NT2/D1 (cell line): ENCODE data around the gene SPSB2.

Experiments used
- DNase-seq: peaks from one replicate; pipeline ENCODE4 v3.0.0-alpha.2; 2011; ENCODE audit warnings: low read depth, low spot score
- H3K27me3 ChIP-seq: 2 replicates; pipeline ENCODE4 v1.6.0; 2011; ENCODE audit warnings: mild to moderate bottlenecking; ENCODE audit not compliant: insufficient read length, insufficient read depth
- H3K36me3 ChIP-seq: 2 replicates; pipeline ENCODE4 v1.6.1; 2011; ENCODE audit warnings: mild to moderate bottlenecking, low read length, mixed read lengths; ENCODE audit not compliant: insufficient read depth, insufficient read length
- H3K4me1 ChIP-seq: 2 replicates; pipeline ENCODE4 v1.5.1; 2011; ENCODE audit not compliant: insufficient read depth, insufficient read length
- H3K4me3 ChIP-seq: 2 replicates; pipeline ENCODE4 v1.5.1; 2011; ENCODE audit warnings: low read depth; ENCODE audit not compliant: insufficient read length
- H3K9ac ChIP-seq: 2 replicates; pipeline ENCODE4 v1.6.0; 2011; ENCODE audit warnings: low read depth; ENCODE audit not compliant: insufficient read length
- H3K9me3 ChIP-seq: 2 replicates; pipeline ENCODE4 v1.5.1; 2011; ENCODE audit warnings: mild to moderate bottlenecking, low read length; ENCODE audit not compliant: insufficient read depth
- SUZ12 ChIP-seq: IDR thresholded peaks from 2 replicates; pipeline ENCODE4 v1.6.1; 2011; ENCODE audit not compliant: insufficient read length, insufficient read depth; ENCODE audit errors: extremely low read depth
- YY1 ChIP-seq: IDR thresholded peaks from 2 replicates; pipeline ENCODE4 v1.6.1; 2011; ENCODE audit not compliant: insufficient read length, insufficient read depth
- ZNF274 ChIP-seq: IDR thresholded peaks from 2 replicates; pipeline ENCODE4 v1.6.1; 2011; ENCODE audit warnings: mild to moderate bottlenecking, low read depth, low read length

SPSB2 gene

DNA sequence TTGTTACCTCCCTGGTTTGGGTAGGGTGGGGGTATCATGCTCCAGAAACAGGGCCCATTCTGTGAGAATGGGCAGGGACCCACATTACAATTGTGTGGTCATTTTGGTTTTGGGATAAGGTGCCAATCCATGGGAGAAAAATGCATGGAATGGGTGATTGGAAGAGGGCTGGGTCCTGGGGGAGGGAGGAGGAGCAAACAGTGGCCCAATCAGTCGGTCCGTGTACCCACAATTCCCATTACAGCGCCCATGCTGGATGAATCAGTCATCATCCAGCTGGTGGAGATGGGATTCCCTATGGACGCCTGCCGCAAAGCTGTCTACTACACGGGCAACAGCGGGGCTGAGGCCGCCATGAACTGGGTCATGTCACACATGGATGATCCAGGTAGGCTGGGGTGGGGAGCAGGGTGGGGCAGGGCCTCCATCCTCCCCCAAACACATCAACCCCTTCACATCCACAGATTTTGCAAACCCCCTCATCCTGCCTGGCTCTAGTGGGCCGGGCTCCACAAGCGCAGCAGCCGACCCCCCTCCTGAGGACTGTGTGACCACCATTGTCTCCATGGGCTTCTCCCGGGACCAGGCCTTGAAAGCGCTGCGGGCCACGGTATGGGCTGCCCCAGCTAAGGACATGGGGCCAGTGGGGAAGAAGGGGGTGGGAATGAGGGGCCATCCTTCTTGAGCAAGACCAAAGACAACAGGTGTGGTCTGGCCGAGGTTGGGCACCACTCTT, 9.3 kb downstream of the SPSB2 start:
- TF ChIP-seq ZNF274 (no peak), YY1 (no peak), SUZ12 (no peak)
- Histone ChIP-seq H3K9ac (no peak overlapping the region), H3K36me3 (peaks cover 84% of the 10 kb centered on the region), H3K9me3 (no peaks in the 10 kb centered on the region), H3K27me3 (no peaks in the 10 kb centered on the region), H3K4me1 (peaks cover 12% of the 10 kb centered on the region), H3K4me3 (no peak overlapping the region)
- DNase-seq: no peak

GRCh38 chr12:6863033-6863432, 10.1 kb downstream of the SPSB2 start:
- no peak overlapping the region for H3K9ac ChIP-seq
- no peaks in the 10 kb centered on the region for H3K9me3 ChIP-seq
- H3K4me3 ChIP-seq: no peak overlapping the region
- H3K4me1 ChIP-seq: peaks cover 12% of the 10 kb centered on the region
- peaks cover 84% of the 10 kb centered on the region for H3K36me3 ChIP-seq
- TF ChIP-seq YY1 (no peak), ZNF274 (no peak), SUZ12 (no peak)
- DNase-seq: no peak
- no peaks in the 10 kb centered on the region for H3K27me3 ChIP-seq

DNA sequence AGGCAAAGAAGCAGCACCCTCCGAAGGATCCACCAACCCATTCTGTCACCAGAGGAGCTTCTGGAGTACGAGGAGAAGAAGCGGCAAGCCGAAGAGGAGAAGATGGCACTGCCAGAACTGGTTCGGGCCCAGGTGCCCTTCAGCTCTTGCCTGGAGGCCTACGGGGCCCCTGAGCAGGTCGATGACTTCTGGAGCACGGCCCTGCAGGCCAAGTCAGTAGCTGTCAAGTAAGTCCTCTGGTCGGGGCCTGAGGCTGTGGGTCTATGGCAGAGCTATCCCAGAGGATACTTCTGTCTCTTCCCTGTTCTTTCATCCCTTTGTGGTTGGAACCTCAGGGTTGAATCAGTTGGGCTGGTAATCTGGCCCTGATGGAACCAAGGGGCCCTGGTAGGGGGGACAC, 11.7 kb downstream of the SPSB2 start:
- Histone ChIP-seq H3K4me1 (peaks cover 9% of the 10 kb centered on the region), H3K36me3 (peaks cover 97% of the 10 kb centered on the region), H3K4me3 (no peak overlapping the region), H3K27me3 (no peaks in the 10 kb centered on the region), H3K9ac (no peak overlapping the region), H3K9me3 (no peaks in the 10 kb centered on the region)
- no peak for DNase-seq
- TF ChIP-seq YY1 (no peak), SUZ12 (no peak), ZNF274 (no peak)

DNA sequence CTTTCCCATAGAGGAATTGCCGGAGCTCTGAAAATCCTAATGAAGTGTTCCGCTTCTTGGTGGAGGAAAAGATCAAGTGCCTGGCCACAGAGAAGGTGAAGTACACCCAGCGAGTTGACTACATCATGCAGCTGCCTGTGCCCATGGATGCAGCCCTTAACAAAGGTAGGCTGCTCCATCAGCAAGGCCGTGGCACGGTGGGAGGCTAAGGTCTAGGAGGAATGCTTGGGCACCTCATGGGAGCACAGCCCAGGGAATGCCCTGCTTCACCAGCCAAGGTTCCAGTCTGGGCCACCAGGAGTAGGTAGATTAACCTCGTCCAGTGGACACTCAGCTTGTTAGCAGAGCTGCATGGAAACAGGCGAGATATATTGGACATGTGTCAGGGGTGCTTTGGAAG, 12.2 kb downstream of the SPSB2 start:
- H3K27me3 ChIP-seq: no peaks in the 10 kb centered on the region

DNA sequence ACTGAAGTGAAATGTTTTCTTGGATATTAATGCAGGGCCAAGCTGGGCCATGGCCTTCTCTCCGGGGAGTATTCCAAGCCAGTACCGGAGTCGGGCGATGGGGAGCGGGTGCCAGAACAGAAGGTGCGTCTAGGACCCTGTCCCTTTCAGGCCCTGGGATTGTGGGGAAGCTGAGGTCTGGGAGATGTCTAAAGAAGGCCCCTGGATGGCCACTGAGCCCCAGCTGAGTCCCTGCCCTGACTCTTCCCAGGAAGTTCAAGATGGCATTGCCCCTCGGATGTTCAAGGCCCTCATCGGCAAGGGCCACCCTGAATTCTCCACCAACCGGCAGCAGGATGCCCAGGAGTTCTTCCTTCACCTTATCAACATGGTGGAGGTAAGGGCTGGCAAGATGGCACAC, 13.0 kb downstream of the SPSB2 start:
- Histone ChIP-seq H3K27me3 (no peaks in the 10 kb centered on the region), H3K9ac (no peak overlapping the region), H3K4me1 (no peaks in the 10 kb centered on the region), H3K4me3 (no peak overlapping the region), H3K36me3 (peaks cover 98% of the 10 kb centered on the region), H3K9me3 (no peaks in the 10 kb centered on the region)
- DNase-seq: no peak
- TF ChIP-seq ZNF274: no peak
- no peak for TF ChIP-seq YY1

More for the DNA sequence above, 12.2 kb downstream of the SPSB2 start:
- Histone ChIP-seq H3K36me3 (peaks cover 98% of the 10 kb centered on the region), H3K9ac (no peak overlapping the region), H3K4me1 (peaks cover 5% of the 10 kb centered on the region), H3K4me3 (no peak overlapping the region), H3K9me3 (no peaks in the 10 kb centered on the region)
- DNase-seq: no peak
- TF ChIP-seq ZNF274 (no peak), SUZ12 (no peak), YY1 (no peak)

DNA sequence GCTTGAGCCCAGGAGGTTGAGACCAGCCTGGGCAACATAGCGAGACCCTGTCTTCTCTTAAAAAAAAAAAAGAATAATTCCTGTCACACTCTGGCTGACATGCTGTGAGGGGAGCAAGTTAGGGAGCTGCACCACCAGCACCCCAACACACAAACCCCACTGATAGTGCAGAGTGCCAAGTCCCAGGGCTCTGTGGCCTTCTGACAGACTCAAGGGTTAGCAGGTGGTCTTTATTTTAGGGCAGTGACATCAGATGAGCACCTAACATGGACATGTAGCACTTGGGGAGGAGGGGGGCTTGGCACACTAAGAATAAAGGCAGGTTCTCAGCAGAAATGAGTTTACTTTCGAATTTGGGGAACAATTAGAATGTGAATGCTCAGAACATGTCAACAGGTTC, 14.3 kb downstream of the SPSB2 start:
- H3K4me3 ChIP-seq: no peak overlapping the region
- no peak for DNase-seq
- no peak overlapping the region for H3K9ac ChIP-seq
- H3K9me3 ChIP-seq: no peaks in the 10 kb centered on the region
- H3K27me3 ChIP-seq: no peaks in the 10 kb centered on the region
- peaks cover 98% of the 10 kb centered on the region for H3K36me3 ChIP-seq
- peaks cover 5% of the 10 kb centered on the region for H3K4me1 ChIP-seq
- TF ChIP-seq ZNF274 (no peak), YY1 (no peak), SUZ12 (no peak)

GRCh38 chr12:6855322-6855721, 17.8 kb downstream of the SPSB2 start:
- Histone ChIP-seq H3K4me3 (no peak overlapping the region), H3K27me3 (no peaks in the 10 kb centered on the region), H3K4me1 (peaks cover 9% of the 10 kb centered on the region), H3K36me3 (peaks cover 71% of the 10 kb centered on the region), H3K9me3 (no peaks in the 10 kb centered on the region), H3K9ac (no peak overlapping the region)
- no peak for TF ChIP-seq SUZ12
- no peak for TF ChIP-seq YY1
- TF ChIP-seq ZNF274: no peak
- DNase-seq: no peak

GRCh38 chr12:6854036-6854435, 19.1 kb downstream of the SPSB2 start:
- no peak overlapping the region for H3K4me3 ChIP-seq
- peak overlapping the region; percentile 74 for H3K9ac ChIP-seq
- H3K9me3 ChIP-seq: no peaks in the 10 kb centered on the region
- TF ChIP-seq YY1: no peak
- H3K27me3 ChIP-seq: no peaks in the 10 kb centered on the region
- H3K4me1 ChIP-seq: peaks cover 9% of the 10 kb centered on the region
- H3K36me3 ChIP-seq: peaks cover 73% of the 10 kb centered on the region
- DNase-seq: no peak
